ENCODE measurements around the gene GAL3ST1. TPM values are rescaled to one million over a fixed set of nuclear protein-coding genes. Genes with fewer than 3 reads are reported as not detected.
A peak's percentile ranks its signal among the peaks of the same experiment; 100 is the strongest.

Gene GAL3ST1
- total and polyA plus RNA-seq, 2 experiments from 2014 or later: 11.4 to 17.1 TPM

DNA sequence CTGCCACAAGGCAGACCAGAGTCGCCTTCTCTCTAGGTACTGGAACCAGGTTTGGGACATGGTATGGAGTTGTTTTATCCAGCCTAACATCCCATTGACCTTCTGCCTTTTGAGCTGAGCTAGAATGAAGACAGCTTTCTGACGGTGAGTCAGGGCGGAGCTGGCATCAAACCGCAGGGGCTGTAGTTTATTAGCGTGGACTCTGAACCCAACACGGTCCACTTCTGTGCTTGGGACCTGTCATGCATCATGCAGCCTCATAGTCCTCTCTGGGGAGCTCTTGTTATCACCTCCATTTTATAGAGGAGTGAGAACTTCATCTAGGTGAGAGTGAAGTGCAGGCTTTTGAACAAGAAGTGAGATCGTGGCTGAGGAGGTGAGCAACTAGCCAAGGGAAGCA, 8.3 kb downstream of the GAL3ST1 start:
- Histone ChIP-seq H3K9me3 (ENCODE audit: low read depth) (no peaks in the 10 kb centered on the region), H3K4me3 (no peak overlapping the region), H3K4me2 (peak overlapping the region; percentile 7), H3K79me2 (peaks cover 5% of the 10 kb centered on the region), H3K4me1 (ENCODE audit: insufficient read depth) (peaks cover 7% of the 10 kb centered on the region), H4K20me1 (ENCODE audit: insufficient read depth, poor library complexity, severe bottlenecking) (no peaks in the 10 kb centered on the region), H3K9me2 (replicated peaks; ENCODE audit: insufficient read depth) (no peaks in the 10 kb centered on the region), H3K27me3 (no peaks in the 10 kb centered on the region), H3K36me3 (replicated peaks; ENCODE audit: insufficient read depth, low read depth) (no peaks in the 10 kb centered on the region), H2AFZ (no peak overlapping the region), H3K27ac (peak overlapping the region; percentile 76)
- WGBS (ENCODE audit: low lambda C conversion rate, missing lambda C conversion rate): 56% methylated on average over 7 of the region's 7 CpGs
- TF ChIP-seq EZH2 (IDR thresholded peaks at IDR 0.05; ENCODE audit: borderline replicate concordance): no peak
- no peak for TF ChIP-seq EZH2phosphoT487 (IDR thresholded peaks at IDR 0.05; ENCODE audit: low read depth, severe bottlenecking, unreplicated experiment)
- TF ChIP-seq, protein P1, sequence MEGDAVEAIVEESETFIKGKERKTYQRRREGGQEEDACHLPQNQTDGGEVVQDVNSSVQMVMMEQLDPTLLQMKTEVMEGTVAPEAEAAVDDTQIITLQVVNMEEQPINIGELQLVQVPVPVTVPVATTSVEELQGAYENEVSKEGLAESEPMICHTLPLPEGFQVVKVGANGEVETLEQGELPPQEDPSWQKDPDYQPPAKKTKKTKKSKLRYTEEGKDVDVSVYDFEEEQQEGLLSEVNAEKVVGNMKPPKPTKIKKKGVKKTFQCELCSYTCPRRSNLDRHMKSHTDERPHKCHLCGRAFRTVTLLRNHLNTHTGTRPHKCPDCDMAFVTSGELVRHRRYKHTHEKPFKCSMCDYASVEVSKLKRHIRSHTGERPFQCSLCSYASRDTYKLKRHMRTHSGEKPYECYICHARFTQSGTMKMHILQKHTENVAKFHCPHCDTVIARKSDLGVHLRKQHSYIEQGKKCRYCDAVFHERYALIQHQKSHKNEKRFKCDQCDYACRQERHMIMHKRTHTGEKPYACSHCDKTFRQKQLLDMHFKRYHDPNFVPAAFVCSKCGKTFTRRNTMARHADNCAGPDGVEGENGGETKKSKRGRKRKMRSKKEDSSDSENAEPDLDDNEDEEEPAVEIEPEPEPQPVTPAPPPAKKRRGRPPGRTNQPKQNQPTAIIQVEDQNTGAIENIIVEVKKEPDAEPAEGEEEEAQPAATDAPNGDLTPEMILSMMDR (IDR thresholded peaks at IDR 0.05; ENCODE audit: poor library complexity): no peak
- DNase-seq (ENCODE audit: low spot score): peak; percentile 82

DNA sequence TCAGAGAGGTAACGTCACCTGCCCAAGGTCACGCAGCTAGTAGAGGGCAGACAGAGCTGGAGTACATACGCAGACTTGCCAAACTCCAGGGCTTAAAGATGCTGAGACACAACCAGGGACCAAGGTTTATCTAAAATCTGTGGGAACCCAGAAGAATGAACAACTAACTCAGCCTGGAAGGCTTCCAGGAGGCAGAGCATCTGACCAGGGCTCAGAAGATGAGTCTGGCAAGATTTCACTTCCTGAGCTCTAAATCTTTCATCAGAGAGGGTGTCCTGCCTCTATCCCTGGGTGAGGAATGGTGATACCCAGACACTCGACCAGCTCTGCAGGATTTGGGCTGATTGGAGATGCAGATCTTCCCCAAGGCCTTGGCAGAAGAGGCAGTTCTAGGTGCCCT, 9.1 kb downstream of the GAL3ST1 start:
- DNase-seq (ENCODE audit: low spot score): no peak
- H3K27me3 ChIP-seq: no peaks in the 10 kb centered on the region
- 80% methylated on average over 4 of the region's 4 CpGs for WGBS (ENCODE audit: low lambda C conversion rate, missing lambda C conversion rate)
- H3K27ac ChIP-seq: peak overlapping the region; percentile 43
- no peaks in the 10 kb centered on the region for H3K9me3 ChIP-seq (ENCODE audit: low read depth)
- H3K9me2 ChIP-seq (replicated peaks; ENCODE audit: insufficient read depth): no peaks in the 10 kb centered on the region
- no peaks in the 10 kb centered on the region for H3K36me3 ChIP-seq (replicated peaks; ENCODE audit: insufficient read depth, low read depth)
- no peaks in the 10 kb centered on the region for H4K20me1 ChIP-seq (ENCODE audit: insufficient read depth, poor library complexity, severe bottlenecking)
- H3K4me1 ChIP-seq (ENCODE audit: insufficient read depth): peaks cover 7% of the 10 kb centered on the region
- TF ChIP-seq EZH2 (IDR thresholded peaks at IDR 0.05; ENCODE audit: borderline replicate concordance) (no peak), EZH2phosphoT487 (IDR thresholded peaks at IDR 0.05; ENCODE audit: low read depth, severe bottlenecking, unreplicated experiment) (no peak)
- TF ChIP-seq, protein P1 (IDR thresholded peaks at IDR 0.05; ENCODE audit: poor library complexity): no peak
- peaks cover 4% of the 10 kb centered on the region for H3K79me2 ChIP-seq
- no peak overlapping the region for H2AFZ ChIP-seq
- H3K4me3 ChIP-seq: no peak overlapping the region
- no peak overlapping the region for H3K4me2 ChIP-seq

DNA sequence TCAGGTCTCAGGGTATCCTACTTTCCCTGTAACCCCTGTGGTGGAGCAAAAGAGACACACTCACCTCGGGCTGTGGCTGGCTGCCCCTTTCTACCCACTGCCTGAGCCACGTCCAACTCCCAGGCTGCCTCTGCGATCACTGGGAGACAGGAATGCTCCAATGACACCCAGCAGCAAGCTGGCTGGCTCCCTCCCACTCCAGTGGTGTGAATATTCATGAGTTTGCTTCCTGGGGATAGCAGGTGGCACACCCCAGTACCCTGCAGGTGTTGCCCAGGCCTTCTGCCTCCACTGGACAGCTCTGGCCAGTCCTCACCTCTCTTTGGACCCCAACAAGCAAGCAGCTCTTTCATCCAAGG, 9.7 kb downstream of the GAL3ST1 start:
- Histone ChIP-seq H3K9me2 (replicated peaks; ENCODE audit: insufficient read depth) (no peaks in the 10 kb centered on the region), H3K27ac (no peak overlapping the region), H3K4me2 (no peak overlapping the region), H3K27me3 (no peaks in the 10 kb centered on the region), H3K4me1 (ENCODE audit: insufficient read depth) (peaks cover 7% of the 10 kb centered on the region), H3K9me3 (ENCODE audit: low read depth) (no peaks in the 10 kb centered on the region), H3K79me2 (no peaks in the 10 kb centered on the region), H3K36me3 (replicated peaks; ENCODE audit: insufficient read depth, low read depth) (no peaks in the 10 kb centered on the region), H3K4me3 (no peak overlapping the region), H4K20me1 (ENCODE audit: insufficient read depth, poor library complexity, severe bottlenecking) (no peaks in the 10 kb centered on the region), H2AFZ (no peak overlapping the region)
- DNase-seq (ENCODE audit: low spot score): no peak
- 53% methylated on average over 3 of the region's 3 CpGs for WGBS (ENCODE audit: low lambda C conversion rate, missing lambda C conversion rate)
- TF ChIP-seq, protein P1 (IDR thresholded peaks at IDR 0.05; ENCODE audit: poor library complexity): no peak
- TF ChIP-seq EZH2 (IDR thresholded peaks at IDR 0.05; ENCODE audit: borderline replicate concordance): no peak
- no peak for TF ChIP-seq EZH2phosphoT487 (IDR thresholded peaks at IDR 0.05; ENCODE audit: low read depth, severe bottlenecking, unreplicated experiment)
